HFF-Myc (cell line): ENCODE measurements around the gene BLACAT1.
A peak's percentile ranks its signal among the peaks of the same experiment; 100 is the strongest.

Experiments used
- DNase-seq: peaks from one replicate; pipeline ENCODE4 v3.0.0-alpha.2; 2011; ENCODE audit warnings: low read depth; ENCODE audit errors: extremely low read depth
- H3K4me3 ChIP-seq: replicated peaks from 2 replicates; pipeline ENCODE4 v1.5.1; 2011; ENCODE audit warnings: low read depth, mild to moderate bottlenecking, control low read depth, low read length
- TF ChIP-seq, protein P1 (sequence below): IDR thresholded peaks from 2 replicates; pipeline ENCODE4 v1.5.1; 2012; ENCODE audit warnings: mild to moderate bottlenecking, low read depth, low read length, control low read depth; ENCODE audit errors: missing control alignments

BLACAT1 gene

GRCh38 chr1:205477759-205478247, 22.0 kb upstream of the BLACAT1 start:
- TF ChIP-seq, protein P1, sequence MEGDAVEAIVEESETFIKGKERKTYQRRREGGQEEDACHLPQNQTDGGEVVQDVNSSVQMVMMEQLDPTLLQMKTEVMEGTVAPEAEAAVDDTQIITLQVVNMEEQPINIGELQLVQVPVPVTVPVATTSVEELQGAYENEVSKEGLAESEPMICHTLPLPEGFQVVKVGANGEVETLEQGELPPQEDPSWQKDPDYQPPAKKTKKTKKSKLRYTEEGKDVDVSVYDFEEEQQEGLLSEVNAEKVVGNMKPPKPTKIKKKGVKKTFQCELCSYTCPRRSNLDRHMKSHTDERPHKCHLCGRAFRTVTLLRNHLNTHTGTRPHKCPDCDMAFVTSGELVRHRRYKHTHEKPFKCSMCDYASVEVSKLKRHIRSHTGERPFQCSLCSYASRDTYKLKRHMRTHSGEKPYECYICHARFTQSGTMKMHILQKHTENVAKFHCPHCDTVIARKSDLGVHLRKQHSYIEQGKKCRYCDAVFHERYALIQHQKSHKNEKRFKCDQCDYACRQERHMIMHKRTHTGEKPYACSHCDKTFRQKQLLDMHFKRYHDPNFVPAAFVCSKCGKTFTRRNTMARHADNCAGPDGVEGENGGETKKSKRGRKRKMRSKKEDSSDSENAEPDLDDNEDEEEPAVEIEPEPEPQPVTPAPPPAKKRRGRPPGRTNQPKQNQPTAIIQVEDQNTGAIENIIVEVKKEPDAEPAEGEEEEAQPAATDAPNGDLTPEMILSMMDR: no peak
- DNase-seq: peak; percentile 20
- no peak overlapping the region for H3K4me3 ChIP-seq

- no peak overlapping the region for H3K4me3 ChIP-seq
- TF ChIP-seq, protein P1: no peak
- DNase-seq: no peak
Measured at GRCh38 chr1:205477121-205477758, 21.4 kb upstream of the BLACAT1 start.

DNA sequence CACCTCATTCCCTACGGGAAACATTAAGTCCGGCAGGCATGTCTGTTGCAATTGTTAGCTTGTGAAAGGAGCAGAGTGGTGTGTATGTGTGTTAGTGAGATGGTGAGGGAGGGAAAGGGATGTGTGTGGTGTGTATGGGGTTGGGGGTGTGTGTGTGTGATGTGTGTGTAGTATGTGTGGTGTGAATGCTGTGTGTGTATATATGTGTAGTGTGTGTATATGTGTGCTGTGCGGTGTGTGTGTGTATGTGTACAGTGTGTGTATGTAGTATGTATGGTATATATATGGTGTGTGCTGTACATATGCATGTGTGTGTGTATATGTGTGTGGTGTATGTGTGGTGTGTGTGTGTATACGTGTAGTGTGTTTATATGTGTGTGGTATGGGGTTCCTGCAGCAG, 20.8 kb upstream of the BLACAT1 start:
- DNase-seq: no peak
- H3K4me3 ChIP-seq: no peak overlapping the region
- TF ChIP-seq, protein P1: no peak

DNA sequence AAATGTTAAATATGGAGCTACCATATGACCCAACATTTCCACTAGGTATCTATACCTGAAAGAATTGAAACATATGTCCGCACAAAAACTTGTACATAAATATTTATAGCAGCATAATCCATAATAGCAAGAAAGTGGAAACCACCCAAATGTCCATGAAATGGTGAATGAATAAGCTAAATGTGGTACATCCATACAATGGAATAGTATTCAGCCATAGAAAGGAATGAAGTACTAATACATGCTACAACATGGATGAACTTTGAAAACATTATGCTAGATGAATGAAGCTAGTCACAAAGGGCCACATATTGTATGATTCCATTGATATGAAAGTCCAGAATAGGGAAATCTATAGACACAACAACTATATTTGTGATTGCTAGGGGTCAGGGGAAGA, 20.0 kb upstream of the BLACAT1 start:
- no peak for DNase-seq
- TF ChIP-seq, protein P1: no peak
- no peak overlapping the region for H3K4me3 ChIP-seq

DNA sequence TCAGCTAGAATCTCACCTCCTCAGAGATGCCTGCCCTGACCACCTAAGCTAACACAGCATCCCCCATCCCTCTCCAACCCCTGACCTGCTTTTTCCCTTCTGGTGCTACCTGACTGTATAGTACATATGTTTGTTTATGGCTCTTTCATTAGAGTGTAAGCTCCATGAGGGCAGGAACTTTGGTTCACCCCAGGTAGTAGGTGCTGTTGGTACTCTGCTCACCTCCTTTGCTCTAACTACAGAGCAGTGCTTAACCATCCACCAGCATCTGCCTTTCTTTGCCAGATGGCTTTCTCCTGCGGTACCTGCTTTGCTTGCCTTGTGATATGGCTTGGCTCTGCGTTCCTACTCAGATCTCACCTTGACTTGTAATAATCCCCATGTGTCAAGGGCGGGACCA, 18.7 kb upstream of the BLACAT1 start:
- TF ChIP-seq, protein P1: no peak
- H3K4me3 ChIP-seq: no peak overlapping the region
- no peak for DNase-seq

DNA sequence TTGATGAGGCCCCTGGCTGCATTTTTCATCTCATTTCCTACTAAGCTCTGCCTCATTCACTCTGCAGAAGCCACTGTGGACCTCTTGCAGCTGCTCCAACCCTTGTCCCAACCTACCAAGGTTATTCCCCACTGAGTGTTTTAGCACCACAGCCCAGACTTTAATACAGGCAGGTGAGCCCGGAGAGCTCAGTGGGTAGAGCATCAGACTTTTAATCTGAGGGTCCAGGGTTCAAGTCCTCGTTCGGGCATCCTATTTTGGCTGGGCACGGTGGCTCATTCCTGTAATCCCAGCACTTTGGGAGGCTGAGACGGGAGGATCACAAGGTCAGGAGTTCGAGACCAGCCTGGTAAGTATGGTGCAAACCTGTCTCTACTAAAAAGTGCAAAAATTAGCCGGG, 18.1 kb upstream of the BLACAT1 start:
- no peak overlapping the region for H3K4me3 ChIP-seq
- no peak for DNase-seq
- TF ChIP-seq, protein P1: no peak

DNA sequence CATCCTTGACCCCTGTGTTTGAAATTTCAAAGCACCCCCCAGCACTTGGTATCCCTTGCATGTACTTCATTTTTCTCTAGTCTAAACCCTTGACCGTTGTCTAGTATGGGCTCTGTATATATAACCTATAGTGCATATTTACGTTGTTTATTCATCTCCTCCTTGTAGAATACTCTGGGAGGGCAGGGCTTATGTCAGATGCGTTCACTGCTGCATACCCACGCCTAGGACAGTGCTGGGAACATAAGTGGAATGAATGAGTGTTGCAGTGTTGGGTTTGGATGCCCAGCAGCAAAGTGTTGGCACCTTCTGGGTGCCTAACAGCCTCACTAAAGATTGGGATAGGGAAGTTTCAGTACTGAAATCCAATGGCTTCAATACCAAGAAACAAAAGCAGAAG, 17.6 kb upstream of the BLACAT1 start:
- TF ChIP-seq, protein P1: no peak
- DNase-seq: no peak
- no peak overlapping the region for H3K4me3 ChIP-seq
